Measurements from ENCODE around the gene C2orf69. TPM values are rescaled to one million over a fixed set of nuclear protein-coding genes. Genes with fewer than 3 reads are reported as not detected.
A peak's percentile ranks its signal among the peaks of the same experiment; 100 is the strongest.

Gene C2orf69
- total and polyA plus RNA-seq, 2 of the 13 experiments (the other 11 are each of a cell fraction or from before 2014, with no cell fraction given): 4.8 to 19.3 TPM

GRCh38 chr2:199955339-199956061 is 44.4 kb downstream of the C2orf69 start, which contains the start of the genes MAIP1 and TYW5 (continued):
- peak; percentile 41; the same call in 1 of the 2 replicates for TF ChIP-seq ZNF616 (CRISPR knock-in tag; IDR thresholded peaks at IDR 0.05; ENCODE audit: low read depth)
- TF ChIP-seq ZNF816 (CRISPR knock-in tag; IDR thresholded peaks at IDR 0.05; ENCODE audit: borderline replicate concordance): peak; percentile 98
- peak; percentile 91 for TF ChIP-seq SALL2 (CRISPR knock-in tag; IDR thresholded peaks at IDR 0.05)
- TF ChIP-seq ZNF546 (CRISPR knock-in tag; conservative IDR thresholded peaks at IDR 0.05): peak; percentile 49; the same call in 1 of the 2 replicates
- no peak for TF ChIP-seq ZNF549 (CRISPR knock-in tag; IDR thresholded peaks at IDR 0.05)
- peak; percentile 83; the same call in 1 of the 2 replicates for TF ChIP-seq MEIS1 (CRISPR knock-in tag; IDR thresholded peaks at IDR 0.05; ENCODE audit: borderline replicate concordance)
- TF ChIP-seq ZC3H4 (CRISPR knock-in tag; IDR thresholded peaks at IDR 0.05; ENCODE audit: borderline replicate concordance): no peak; the same call in 1 of the 2 replicates
- TF ChIP-seq TCF7L2 (IDR thresholded peaks at IDR 0.05; ENCODE audit: low read depth, low read length): no peak
- peak; percentile 98 for TF ChIP-seq ZNF709 (CRISPR knock-in tag; IDR thresholded peaks at IDR 0.05)
- TF ChIP-seq ZNF160 (CRISPR knock-in tag; IDR thresholded peaks at IDR 0.05): peak; percentile 58
- TF ChIP-seq TRIM22 (IDR thresholded peaks at IDR 0.05): no peak
- no peak for TF ChIP-seq CERS6 (CRISPR knock-in tag; IDR thresholded peaks at IDR 0.05)
- TF ChIP-seq GABPA (IDR thresholded peaks at IDR 0.05; ENCODE audit: low read depth, low read length): peak; percentile 73
- TF ChIP-seq GABPA (CRISPR knock-in tag; IDR thresholded peaks at IDR 0.05; ENCODE audit: low read depth): peak; percentile 94
- TF ChIP-seq TOE1 (CRISPR knock-in tag; IDR thresholded peaks at IDR 0.05): peak; percentile 62; the same call in 1 of the 2 replicates
- TF ChIP-seq KLF13 (CRISPR knock-in tag; IDR thresholded peaks at IDR 0.05): no peak
- TF ChIP-seq STAG1 (CRISPR knock-in tag; IDR thresholded peaks at IDR 0.05): no peak
- peak; percentile 97 for TF ChIP-seq ZNF333 (CRISPR knock-in tag; IDR thresholded peaks at IDR 0.05; ENCODE audit: borderline replicate concordance)
- peak; percentile 95 for TF ChIP-seq ZNF678 (CRISPR knock-in tag; IDR thresholded peaks at IDR 0.05)
- no peak for TF ChIP-seq TBP (CRISPR knock-in tag; IDR thresholded peaks at IDR 0.05)

All from HepG2 (cell line).